Measurements from ENCODE around the gene WWOX.

WWOX gene

DNA sequence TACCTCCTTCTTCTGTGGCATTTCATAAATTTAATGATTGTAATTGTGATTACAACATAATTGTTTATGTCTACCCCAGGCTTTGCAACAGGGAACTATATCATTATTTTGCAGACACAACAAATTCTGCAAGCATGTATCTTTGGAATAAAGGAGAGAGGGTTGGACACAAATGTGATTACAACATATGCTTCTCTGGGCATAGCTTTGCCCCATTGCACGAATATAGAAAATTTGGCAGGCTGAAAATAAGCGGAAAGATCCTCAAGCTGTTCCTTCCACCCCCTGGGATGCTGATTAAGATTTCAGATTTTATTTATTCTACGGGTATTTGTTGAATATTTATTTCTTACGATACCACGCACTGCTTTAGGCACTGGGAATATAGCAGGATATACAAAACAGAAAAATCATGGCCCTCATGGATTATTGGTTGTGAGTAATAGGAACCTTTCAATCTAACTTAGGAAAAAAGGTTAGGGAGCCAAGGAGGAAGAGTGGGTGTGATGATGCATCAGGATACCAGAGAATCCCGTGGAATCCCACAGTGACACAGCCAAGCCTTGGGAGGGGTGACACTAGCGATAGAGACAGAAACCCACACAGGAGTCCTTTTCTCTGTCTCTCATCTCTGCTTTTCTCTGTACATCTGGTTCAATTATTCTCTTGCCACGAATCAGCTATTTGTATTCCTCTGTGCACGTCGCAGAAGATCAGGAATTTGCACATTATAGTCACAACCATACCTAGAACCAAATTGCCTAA is 980.4 kb downstream of the WWOX start:
- no peak for TF ChIP-seq PPARA (CRISPR knock-in tag; IDR thresholded peaks at IDR 0.05; ENCODE audit: borderline replicate concordance)
- TF ChIP-seq ESRRG (CRISPR knock-in tag; IDR thresholded peaks at IDR 0.05) = no peak
- no peak for TF ChIP-seq ARNTL (CRISPR knock-in tag; IDR thresholded peaks at IDR 0.05; ENCODE audit: borderline replicate concordance, low read depth)
- TF ChIP-seq GLIS3 (CRISPR knock-in tag; IDR thresholded peaks at IDR 0.05) = no peak
- TF ChIP-seq CSRNP3 (CRISPR knock-in tag; IDR thresholded peaks at IDR 0.05) = no peak
- TF ChIP-seq CSDC2 (CRISPR knock-in tag; IDR thresholded peaks at IDR 0.05) = no peak
- no peak for TF ChIP-seq ZNF8 (CRISPR knock-in tag; IDR thresholded peaks at IDR 0.05)
- TF ChIP-seq ZC3H10 (CRISPR knock-in tag; IDR thresholded peaks at IDR 0.05) = no peak
- no peak for TF ChIP-seq POU6F1 (CRISPR knock-in tag; IDR thresholded peaks at IDR 0.05; ENCODE audit: borderline replicate concordance, low read depth)
- no peak for TF ChIP-seq ZFP3 (CRISPR knock-in tag; IDR thresholded peaks at IDR 0.05)
- no peak for TF ChIP-seq SNAI2 (CRISPR knock-in tag; IDR thresholded peaks at IDR 0.05)
- no peak for TF ChIP-seq TCF4 (CRISPR knock-in tag; IDR thresholded peaks at IDR 0.05; ENCODE audit: borderline replicate concordance)
- TF ChIP-seq OSR1 (CRISPR knock-in tag; IDR thresholded peaks at IDR 0.05) = no peak
- TF ChIP-seq BACH2 (CRISPR knock-in tag; IDR thresholded peaks at IDR 0.05; ENCODE audit: borderline replicate concordance) = no peak
- TF ChIP-seq, protein P1, sequence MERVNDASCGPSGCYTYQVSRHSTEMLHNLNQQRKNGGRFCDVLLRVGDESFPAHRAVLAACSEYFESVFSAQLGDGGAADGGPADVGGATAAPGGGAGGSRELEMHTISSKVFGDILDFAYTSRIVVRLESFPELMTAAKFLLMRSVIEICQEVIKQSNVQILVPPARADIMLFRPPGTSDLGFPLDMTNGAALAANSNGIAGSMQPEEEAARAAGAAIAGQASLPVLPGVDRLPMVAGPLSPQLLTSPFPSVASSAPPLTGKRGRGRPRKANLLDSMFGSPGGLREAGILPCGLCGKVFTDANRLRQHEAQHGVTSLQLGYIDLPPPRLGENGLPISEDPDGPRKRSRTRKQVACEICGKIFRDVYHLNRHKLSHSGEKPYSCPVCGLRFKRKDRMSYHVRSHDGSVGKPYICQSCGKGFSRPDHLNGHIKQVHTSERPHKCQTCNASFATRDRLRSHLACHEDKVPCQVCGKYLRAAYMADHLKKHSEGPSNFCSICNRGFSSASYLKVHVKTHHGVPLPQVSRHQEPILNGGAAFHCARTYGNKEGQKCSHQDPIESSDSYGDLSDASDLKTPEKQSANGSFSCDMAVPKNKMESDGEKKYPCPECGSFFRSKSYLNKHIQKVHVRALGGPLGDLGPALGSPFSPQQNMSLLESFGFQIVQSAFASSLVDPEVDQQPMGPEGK (CRISPR knock-in tag; IDR thresholded peaks at IDR 0.05; ENCODE audit: borderline replicate concordance) = no peak
- TF ChIP-seq CREB5 (CRISPR knock-in tag; IDR thresholded peaks at IDR 0.05; ENCODE audit: low read depth) = no peak
- TF ChIP-seq RARB (CRISPR knock-in tag; IDR thresholded peaks at IDR 0.05) = no peak
- no peak for TF ChIP-seq ZFP30 (CRISPR knock-in tag; IDR thresholded peaks at IDR 0.05)
- no peak for TF ChIP-seq ZNF70 (CRISPR knock-in tag; IDR thresholded peaks at IDR 0.05)
- no peak for TF ChIP-seq TSHZ2 (CRISPR knock-in tag; IDR thresholded peaks at IDR 0.05)
- no peak for ATAC-seq

DNA sequence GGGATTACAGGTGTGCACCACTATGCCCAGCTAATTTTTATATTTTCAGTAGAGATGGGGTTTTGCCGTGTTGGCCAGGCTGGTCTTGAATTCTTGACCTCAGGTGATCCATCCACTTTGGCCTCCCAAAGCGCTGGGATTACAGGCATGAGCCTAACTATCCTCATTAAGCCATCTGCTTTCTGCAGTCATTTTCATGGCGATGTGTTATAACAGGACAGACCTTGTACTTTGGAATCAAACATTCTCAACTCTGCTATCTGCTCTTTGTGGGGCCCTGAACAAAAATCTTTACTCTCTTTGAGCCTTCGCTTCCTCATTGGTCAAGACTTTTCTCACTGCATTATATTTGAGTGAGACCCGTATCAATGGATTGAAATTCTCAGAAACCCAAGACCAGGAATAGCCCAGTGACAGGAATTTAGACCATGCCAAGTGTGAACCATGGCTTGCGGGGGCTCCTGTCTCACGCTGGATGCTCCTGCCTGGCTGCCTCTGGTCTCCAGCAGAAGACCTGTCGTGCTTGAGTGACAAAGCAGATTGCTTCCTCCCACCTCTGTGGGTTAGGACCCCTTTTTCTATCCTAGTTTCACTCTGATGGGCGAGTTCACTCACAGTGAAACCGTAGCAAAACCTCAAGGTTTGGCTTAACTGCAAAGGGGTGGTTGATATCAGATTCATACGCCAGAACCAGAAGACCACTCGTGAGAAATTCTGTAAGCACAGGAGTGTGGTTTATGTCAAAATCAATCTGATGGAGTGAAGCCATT is 982.0 kb downstream of the WWOX start:
- no peak for TF ChIP-seq ZNF8 (CRISPR knock-in tag; IDR thresholded peaks at IDR 0.05)
- TF ChIP-seq PPARA (CRISPR knock-in tag; IDR thresholded peaks at IDR 0.05; ENCODE audit: borderline replicate concordance) = no peak
- no peak for TF ChIP-seq ZFP3 (CRISPR knock-in tag; IDR thresholded peaks at IDR 0.05)
- TF ChIP-seq ESRRG (CRISPR knock-in tag; IDR thresholded peaks at IDR 0.05) = no peak
- TF ChIP-seq SNAI2 (CRISPR knock-in tag; IDR thresholded peaks at IDR 0.05) = no peak
- ATAC-seq = no peak

All from SK-N-SH treated with all-trans-retinoic acid at 6 μM for 48 hours (cell line).